C4-2B (cell line): ENCODE results near the gene SYTL5.

ENCODE experiments used
- CTCF ChIP-seq: fragments of 450-650 bp; conservative IDR thresholded peaks from 2 replicates; pipeline ENCODE4 v1.5.1; 2017; ENCODE audit warnings: mild to moderate bottlenecking
- ZFX ChIP-seq: fragments of 450-650 bp; IDR thresholded peaks from 2 replicates; pipeline ENCODE4 v1.6.1; 2017

GRCh38 chrX:37967714-37968113 is 38.6 kb upstream of the SYTL5 start:
- no peak for TF ChIP-seq CTCF
- TF ChIP-seq ZFX, result no peak
